ENCODE results near the gene HMX2.
"Not testable (repeated sequence)": the region's sequence is repeated elsewhere in the genome, so short reads cannot be mapped to it uniquely, and the experiment has no call there.

Gene HMX2

GRCh38 chr10:123153486-123154091 is 5.7 kb downstream of the HMX2 start:
- DNase-seq = no peak

GRCh38 chr10:123154092-123154710 is 6.3 kb downstream of the HMX2 start, which contains the start of gene BUB3:
Gene BUB3 (plus strand): TSS chr10:123154402. CDS start chr10:123154918, 516 bp downstream.
- DNase-seq = peak; percentile 97 to 98

GRCh38 chr10:123154711-123155505 is 7.0 kb downstream of the HMX2 start:
- peak; percentile 35 to 43 for DNase-seq

- DNase-seq = no peak
Observed at GRCh38 chr10:123156078-123156477, 8.1 kb downstream of the HMX2 start.

- DNase-seq = no peak
Observed at GRCh38 chr10:123157210-123157609, 9.3 kb downstream of the HMX2 start.

GRCh38 chr10:123158682-123159081 is 10.7 kb downstream of the HMX2 start:
- no peak for DNase-seq

GRCh38 chr10:123160311-123160980 is 12.5 kb downstream of the HMX2 start:
- DNase-seq = peak in 1 of 2 donors; percentile 75

GRCh38 chr10:123164319-123164718 is 16.4 kb downstream of the HMX2 start:
- DNase-seq = no peak

GRCh38 chr10:123165445-123166072 is 17.6 kb downstream of the HMX2 start:
- DNase-seq = no peak

- DNase-seq = no peak
Observed at GRCh38 chr10:123166618-123167017, 18.7 kb downstream of the HMX2 start.

- DNase-seq = no peak
Observed at GRCh38 chr10:123170961-123171360, 23.0 kb downstream of the HMX2 start.

GRCh38 chr10:123171616-123172015 is 23.7 kb downstream of the HMX2 start:
- DNase-seq = not testable (repeated sequence)

- no peak for DNase-seq
Observed at GRCh38 chr10:123175389-123176387, 27.8 kb downstream of the HMX2 start.

GRCh38 chr10:123178390-123178789 is 30.5 kb downstream of the HMX2 start:
- not testable (repeated sequence) for DNase-seq

GRCh38 chr10:123180101-123181090 is 32.5 kb downstream of the HMX2 start:
- DNase-seq = no peak

GRCh38 chr10:123183724-123184123 is 35.8 kb downstream of the HMX2 start:
- DNase-seq = no peak

- no peak for DNase-seq
Observed at GRCh38 chr10:123187781-123188180, 39.8 kb downstream of the HMX2 start.

- no peak for DNase-seq
Observed at GRCh38 chr10:123191886-123192285, 44.0 kb downstream of the HMX2 start.

GRCh38 chr10:123194056-123194455 is 46.1 kb downstream of the HMX2 start:
- DNase-seq = no peak
